ENCODE results near the gene KY. TPM values are rescaled to one million over a fixed set of nuclear protein-coding genes. Genes with fewer than 3 reads are reported as not detected.

The KY gene
- total RNA-seq, 1 experiment from 2014 or later = not detected

DNA sequence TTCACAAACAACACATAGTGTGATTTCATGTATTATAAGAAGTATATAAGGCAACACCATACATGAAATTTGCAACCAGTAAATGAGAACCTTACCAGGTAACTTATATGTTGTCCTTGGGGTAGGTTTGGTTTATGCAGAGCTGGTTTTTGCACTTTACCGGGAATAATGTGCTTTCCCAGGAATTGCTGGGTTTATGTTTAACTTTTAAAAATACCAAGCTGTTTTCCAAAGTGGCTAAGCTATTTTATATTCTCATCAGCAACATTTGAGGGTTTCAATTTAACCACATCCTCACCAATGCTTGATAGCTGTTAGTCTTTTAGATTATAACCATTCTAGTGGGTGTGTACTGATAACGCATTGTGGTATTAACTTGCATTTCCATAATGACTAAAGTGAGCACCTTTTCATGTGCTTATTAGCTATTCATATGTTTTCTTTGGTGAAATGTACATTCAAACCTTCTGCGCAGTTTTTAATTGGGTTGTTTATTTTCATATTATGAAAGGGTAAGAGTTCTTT is 71.6 kb downstream of the KY start:
- ChIA-PET POLR2A (interaction anchor here (0.6 kb wide), 1 partner anchor 1623 kb away, joined by 10 read pairs; no protein-coding TSS in a partner anchor), CTCF (no interaction called here)
- in situ Hi-C loops (cut with HindIII; ENCODE audit: low pct_unique_long_range_greater_than_20kb, low sequenced_read_pairs) = no loop called here
- ATAC-seq (no peak), DNase-seq (ENCODE audit: low read depth, low spot score) (no peak)
- Histone ChIP-seq H3K4me3 (ENCODE audit: low read depth in 2 of 2, low read length in 2 of 2) (no peak overlapping the region), H3K4me1 (ENCODE audit: control insufficient read depth, insufficient read depth, low read length) (no peaks in the 10 kb centered on the region), H3K36me3 (ENCODE audit: control insufficient read depth, insufficient read depth, low read length) (no peaks in the 10 kb centered on the region), H3K9me3 (ENCODE audit: control insufficient read depth, insufficient read depth, low read depth, low read length) (no peaks in the 10 kb centered on the region), H3K27me3 (ENCODE audit: control insufficient read depth, insufficient read depth, low read length) (no peaks in the 10 kb centered on the region), H3K27ac (ENCODE audit: low read length) (no peak overlapping the region)
- TF ChIP-seq SIN3A (IDR thresholded peaks at IDR 0.05; ENCODE audit: borderline replicate concordance, insufficient read depth, low read depth, low read length) (no peak), TCF7L2 (IDR thresholded peaks at IDR 0.05; ENCODE audit: low read depth, low read length) (no peak), POLR2AphosphoS5 (IDR thresholded peaks at IDR 0.05; ENCODE audit: low read depth, low read length) (no peak)
- TF ChIP-seq, protein P1, sequence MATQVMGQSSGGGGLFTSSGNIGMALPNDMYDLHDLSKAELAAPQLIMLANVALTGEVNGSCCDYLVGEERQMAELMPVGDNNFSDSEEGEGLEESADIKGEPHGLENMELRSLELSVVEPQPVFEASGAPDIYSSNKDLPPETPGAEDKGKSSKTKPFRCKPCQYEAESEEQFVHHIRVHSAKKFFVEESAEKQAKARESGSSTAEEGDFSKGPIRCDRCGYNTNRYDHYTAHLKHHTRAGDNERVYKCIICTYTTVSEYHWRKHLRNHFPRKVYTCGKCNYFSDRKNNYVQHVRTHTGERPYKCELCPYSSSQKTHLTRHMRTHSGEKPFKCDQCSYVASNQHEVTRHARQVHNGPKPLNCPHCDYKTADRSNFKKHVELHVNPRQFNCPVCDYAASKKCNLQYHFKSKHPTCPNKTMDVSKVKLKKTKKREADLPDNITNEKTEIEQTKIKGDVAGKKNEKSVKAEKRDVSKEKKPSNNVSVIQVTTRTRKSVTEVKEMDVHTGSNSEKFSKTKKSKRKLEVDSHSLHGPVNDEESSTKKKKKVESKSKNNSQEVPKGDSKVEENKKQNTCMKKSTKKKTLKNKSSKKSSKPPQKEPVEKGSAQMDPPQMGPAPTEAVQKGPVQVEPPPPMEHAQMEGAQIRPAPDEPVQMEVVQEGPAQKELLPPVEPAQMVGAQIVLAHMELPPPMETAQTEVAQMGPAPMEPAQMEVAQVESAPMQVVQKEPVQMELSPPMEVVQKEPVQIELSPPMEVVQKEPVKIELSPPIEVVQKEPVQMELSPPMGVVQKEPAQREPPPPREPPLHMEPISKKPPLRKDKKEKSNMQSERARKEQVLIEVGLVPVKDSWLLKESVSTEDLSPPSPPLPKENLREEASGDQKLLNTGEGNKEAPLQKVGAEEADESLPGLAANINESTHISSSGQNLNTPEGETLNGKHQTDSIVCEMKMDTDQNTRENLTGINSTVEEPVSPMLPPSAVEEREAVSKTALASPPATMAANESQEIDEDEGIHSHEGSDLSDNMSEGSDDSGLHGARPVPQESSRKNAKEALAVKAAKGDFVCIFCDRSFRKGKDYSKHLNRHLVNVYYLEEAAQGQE (IDR thresholded peaks at IDR 0.05; ENCODE audit: insufficient read depth in 1 of 2, low read depth in 2 of 2, low read length in 1 of 2) = no peak
- TF ChIP-seq, protein P2, sequence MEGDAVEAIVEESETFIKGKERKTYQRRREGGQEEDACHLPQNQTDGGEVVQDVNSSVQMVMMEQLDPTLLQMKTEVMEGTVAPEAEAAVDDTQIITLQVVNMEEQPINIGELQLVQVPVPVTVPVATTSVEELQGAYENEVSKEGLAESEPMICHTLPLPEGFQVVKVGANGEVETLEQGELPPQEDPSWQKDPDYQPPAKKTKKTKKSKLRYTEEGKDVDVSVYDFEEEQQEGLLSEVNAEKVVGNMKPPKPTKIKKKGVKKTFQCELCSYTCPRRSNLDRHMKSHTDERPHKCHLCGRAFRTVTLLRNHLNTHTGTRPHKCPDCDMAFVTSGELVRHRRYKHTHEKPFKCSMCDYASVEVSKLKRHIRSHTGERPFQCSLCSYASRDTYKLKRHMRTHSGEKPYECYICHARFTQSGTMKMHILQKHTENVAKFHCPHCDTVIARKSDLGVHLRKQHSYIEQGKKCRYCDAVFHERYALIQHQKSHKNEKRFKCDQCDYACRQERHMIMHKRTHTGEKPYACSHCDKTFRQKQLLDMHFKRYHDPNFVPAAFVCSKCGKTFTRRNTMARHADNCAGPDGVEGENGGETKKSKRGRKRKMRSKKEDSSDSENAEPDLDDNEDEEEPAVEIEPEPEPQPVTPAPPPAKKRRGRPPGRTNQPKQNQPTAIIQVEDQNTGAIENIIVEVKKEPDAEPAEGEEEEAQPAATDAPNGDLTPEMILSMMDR (IDR thresholded peaks at IDR 0.05) = no peak
- BruUV-seq (replicated peaks) = no TSS peak
- intact Hi-C loops (cut with micrococcal nuclease; ENCODE audit: unreplicated experiment) = no loop called here

DNA sequence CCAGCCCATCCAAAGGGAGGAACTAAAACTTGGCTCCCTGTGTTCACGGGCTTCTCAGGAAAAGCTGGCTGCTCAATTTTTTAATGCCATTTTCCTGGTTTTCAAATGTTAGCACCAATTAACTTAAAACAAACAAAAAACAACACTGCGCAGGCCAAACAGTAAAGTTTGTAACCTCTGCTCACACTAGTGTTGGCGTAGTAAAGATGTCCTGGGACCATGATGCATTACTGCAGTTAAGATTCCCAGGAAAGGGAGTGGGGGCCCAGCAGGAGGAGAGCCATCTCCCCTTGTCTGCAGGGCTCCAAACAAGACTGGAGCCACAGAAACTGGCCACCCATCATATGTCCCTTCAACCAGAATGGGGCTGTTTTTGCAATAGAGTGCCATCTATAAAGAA is 74.0 kb downstream of the KY start:
- no peak for DNase-seq (ENCODE audit: low read depth, low spot score)
- intact Hi-C loops (cut with micrococcal nuclease; ENCODE audit: unreplicated experiment) = no loop called here
- Histone ChIP-seq H3K4me3 (ENCODE audit: low read depth in 2 of 2, low read length in 2 of 2) (no peak overlapping the region), H3K36me3 (ENCODE audit: control insufficient read depth, insufficient read depth, low read length) (no peaks in the 10 kb centered on the region), H3K4me1 (ENCODE audit: control insufficient read depth, insufficient read depth, low read length) (no peaks in the 10 kb centered on the region), H3K27me3 (ENCODE audit: control insufficient read depth, insufficient read depth, low read length) (no peaks in the 10 kb centered on the region), H3K27ac (ENCODE audit: low read length) (no peak overlapping the region), H3K9me3 (ENCODE audit: control insufficient read depth, insufficient read depth, low read depth, low read length) (no peaks in the 10 kb centered on the region)
- ChIA-PET CTCF (no interaction called here), POLR2A (no interaction called here)
- ATAC-seq = no peak
- no peak for TF ChIP-seq SIN3A (IDR thresholded peaks at IDR 0.05; ENCODE audit: borderline replicate concordance, insufficient read depth, low read depth, low read length)
- no peak for TF ChIP-seq TCF7L2 (IDR thresholded peaks at IDR 0.05; ENCODE audit: low read depth, low read length)
- TF ChIP-seq, protein P1 (IDR thresholded peaks at IDR 0.05; ENCODE audit: insufficient read depth in 1 of 2, low read depth in 2 of 2, low read length in 1 of 2) = no peak
- TF ChIP-seq POLR2AphosphoS5 (IDR thresholded peaks at IDR 0.05; ENCODE audit: low read depth, low read length) = no peak
- TF ChIP-seq, protein P2 (IDR thresholded peaks at IDR 0.05) = no peak
- no TSS peak for BruUV-seq (replicated peaks)
- in situ Hi-C loops (cut with HindIII; ENCODE audit: low pct_unique_long_range_greater_than_20kb, low sequenced_read_pairs) = no loop called here

All from Panc1 (cell line).